HUES64 (cell line): ENCODE data around the gene SOAT1.

Experiments used
- H3K27ac ChIP-seq: 2 replicates; pipeline ENCODE4 v1.7.0; 2013; ENCODE audit warnings: low read depth, low read length, inconsistent platforms
- H3K27me3 ChIP-seq: 2 replicates; pipeline ENCODE4 v1.6.1; 2013; ENCODE audit warnings: mild to moderate bottlenecking, low read length; ENCODE audit not compliant: insufficient read depth
- H3K36me3 ChIP-seq: 2 replicates; pipeline ENCODE4 v1.6.1; 2013; ENCODE audit warnings: mild to moderate bottlenecking, low read length; ENCODE audit not compliant: insufficient read depth
- H3K4me1 ChIP-seq: 2 replicates; pipeline ENCODE4 v1.6.1; 2013; ENCODE audit warnings: mild to moderate bottlenecking, low read length, moderate library complexity; ENCODE audit not compliant: insufficient read depth
- H3K4me3 ChIP-seq: 2 replicates; pipeline ENCODE4 v1.5.1; 2013; ENCODE audit warnings: mild to moderate bottlenecking, low read length, moderate library complexity
- H3K9ac ChIP-seq: 2 replicates; pipeline ENCODE4 v1.6.1; 2013; ENCODE audit warnings: mild to moderate bottlenecking, low read depth, low read length
- H3K9me3 ChIP-seq: 2 replicates; pipeline ENCODE4 v1.6.1; 2013; ENCODE audit warnings: low read depth, low read length; ENCODE audit not compliant: insufficient read depth
- WGBS: fragments of 150-250, 120-280 bp; methylation state at CpG from one replicate; pipeline ENCODE4 v1.1.7; 2013; ENCODE audit warnings: missing lambda C conversion rate; 5-methylcytosine and 5-hydroxymethylcytosine counted together

The SOAT1 gene

DNA sequence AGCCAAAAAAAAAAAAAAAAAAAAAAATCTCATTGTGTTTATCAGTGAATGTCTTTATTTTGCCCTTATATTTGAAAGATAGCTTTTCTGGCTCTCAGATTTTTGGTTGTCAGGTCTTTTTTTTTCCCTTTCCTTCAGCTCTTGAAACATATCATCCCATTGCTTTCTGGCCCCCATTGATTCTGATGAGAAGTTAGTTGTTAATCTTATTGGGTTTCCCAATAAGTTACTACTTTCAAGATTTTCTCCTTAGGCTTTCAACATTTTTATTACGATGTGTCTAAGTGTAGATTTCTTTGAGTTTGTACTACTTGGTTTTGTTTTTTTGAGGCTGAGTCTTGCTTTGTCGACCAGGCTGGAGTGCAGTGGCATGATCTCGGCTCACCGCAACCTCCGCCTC lies 14.7 kb upstream of the SOAT1 start:
- no peak overlapping the region for H3K9ac ChIP-seq
- 95% methylated on average over 5 of the region's 5 CpGs for WGBS
- H3K4me1 ChIP-seq = no peaks in the 10 kb centered on the region
- no peaks in the 10 kb centered on the region; the same call in 1 of the 2 replicates for H3K9me3 ChIP-seq
- H3K27ac ChIP-seq = no peak overlapping the region
- H3K36me3 ChIP-seq = no peaks in the 10 kb centered on the region
- no peak overlapping the region for H3K4me3 ChIP-seq
- H3K27me3 ChIP-seq = no peaks in the 10 kb centered on the region

DNA sequence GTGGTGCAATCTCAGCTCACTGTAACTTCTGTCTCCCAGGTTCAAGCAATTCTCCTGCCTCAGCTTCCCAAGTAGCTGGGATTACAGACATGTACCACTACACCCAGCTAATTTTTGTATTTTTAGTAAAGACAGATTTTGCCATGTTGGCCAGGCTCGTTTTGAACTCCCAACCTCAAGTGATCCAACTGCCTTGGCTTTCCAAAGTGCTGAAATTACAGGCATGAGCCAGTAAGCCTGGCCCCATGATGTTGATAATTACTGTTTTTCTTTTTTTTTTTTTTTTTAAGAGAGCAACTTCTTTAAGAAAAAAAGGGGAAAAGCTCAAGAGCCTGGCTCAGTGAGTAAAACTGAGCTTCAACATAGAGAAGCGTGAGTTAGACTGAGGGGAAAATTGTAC lies 9.6 kb upstream of the SOAT1 start:
- H3K27me3 ChIP-seq = no peaks in the 10 kb centered on the region; the same call in 1 of the 2 replicates
- H3K36me3 ChIP-seq = no peaks in the 10 kb centered on the region
- no peaks in the 10 kb centered on the region for H3K4me1 ChIP-seq
- H3K9me3 ChIP-seq = no peaks in the 10 kb centered on the region
- no peak overlapping the region for H3K4me3 ChIP-seq
- H3K9ac ChIP-seq = no peak overlapping the region
- H3K27ac ChIP-seq = no peak overlapping the region
- 92% methylated on average over 2 of the region's 2 CpGs for WGBS

DNA sequence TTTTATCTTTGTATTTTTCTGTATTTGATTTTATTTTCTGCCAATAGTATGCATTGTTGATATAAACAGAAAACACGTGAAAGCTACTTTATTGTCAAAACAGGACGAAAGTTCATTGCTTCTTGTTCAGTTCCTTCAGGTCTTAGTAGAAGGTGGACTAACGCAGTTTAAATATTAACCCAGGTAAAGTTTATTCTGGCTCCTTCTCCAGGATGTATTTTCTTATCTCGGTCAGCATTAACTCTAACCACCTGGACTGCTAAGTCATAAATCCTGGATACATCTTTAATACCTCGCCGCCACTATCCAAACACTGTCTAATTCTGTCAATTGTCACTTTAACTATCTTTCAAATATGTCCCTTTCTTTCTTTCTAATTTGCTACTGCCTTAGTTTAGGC lies 5.7 kb upstream of the SOAT1 start:
- H3K4me1 ChIP-seq = no peaks in the 10 kb centered on the region
- peaks cover 17% of the 10 kb centered on the region for H3K27me3 ChIP-seq
- H3K9ac ChIP-seq = no peak overlapping the region
- H3K27ac ChIP-seq = no peak overlapping the region
- no peaks in the 10 kb centered on the region for H3K36me3 ChIP-seq
- WGBS = 93% methylated on average over 6 of the region's 6 CpGs
- H3K9me3 ChIP-seq = no peaks in the 10 kb centered on the region
- H3K4me3 ChIP-seq = no peak overlapping the region

DNA sequence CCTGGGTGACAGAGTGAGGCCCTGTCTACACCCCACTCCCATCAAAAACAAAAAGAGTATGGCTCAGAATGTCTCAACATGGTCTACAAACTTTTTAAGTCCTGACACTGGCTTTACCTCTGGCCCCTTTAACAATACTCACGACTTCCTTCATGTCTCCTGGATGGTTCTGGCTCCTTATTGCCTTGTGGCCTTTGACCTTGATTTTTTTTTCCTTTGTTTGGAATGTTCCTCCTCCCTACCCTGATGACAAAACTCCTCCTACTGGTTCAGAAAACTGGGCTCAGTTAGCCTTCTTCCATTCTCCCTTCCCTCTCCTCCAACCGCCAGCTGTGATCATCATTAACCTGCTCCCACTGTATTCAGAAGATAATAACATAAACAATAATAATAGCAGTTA lies 4.6 kb upstream of the SOAT1 start:
- no peak overlapping the region for H3K4me3 ChIP-seq
- WGBS = 71% methylated on average over 2 of the region's 2 CpGs
- H3K27ac ChIP-seq = no peak overlapping the region

DNA sequence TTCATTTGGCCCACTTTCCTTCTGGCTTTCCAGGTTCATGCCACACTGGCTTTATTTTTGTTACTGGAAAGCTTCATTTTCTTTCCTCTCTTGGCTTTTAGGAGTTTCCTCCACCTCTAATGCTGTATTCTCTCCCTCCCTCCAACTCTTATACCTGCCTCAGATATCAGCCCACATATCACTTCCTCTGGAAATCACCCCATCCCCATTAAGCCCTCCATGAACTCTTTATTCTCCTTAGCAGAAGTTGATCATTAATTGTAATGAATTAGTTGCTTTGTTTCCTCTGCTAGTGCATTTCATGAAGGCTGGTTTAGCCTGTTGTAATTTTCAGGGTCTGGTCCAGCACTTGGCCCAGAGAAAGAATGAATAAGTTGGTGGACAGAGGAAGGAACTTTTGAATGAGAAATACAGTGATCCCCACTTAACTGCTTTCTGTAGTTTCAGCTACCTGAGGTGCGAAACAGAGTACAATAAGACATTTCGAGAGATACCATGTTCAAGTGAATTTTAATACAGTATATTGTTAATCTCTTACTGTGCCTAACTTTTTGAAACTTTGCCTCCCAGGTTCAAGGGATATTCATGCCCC lies 1.7 kb downstream of the SOAT1 start:
- Histone ChIP-seq H3K4me3 (peak overlapping the region; percentile 73; the same call in 1 of the 2 replicates), H3K27ac (no peak overlapping the region), H3K27me3 (peaks cover 83% of the 10 kb centered on the region), H3K9ac (no peak overlapping the region), H3K9me3 (no peaks in the 10 kb centered on the region), H3K4me1 (peaks cover 19% of the 10 kb centered on the region; the same call in 1 of the 2 replicates), H3K36me3 (no peaks in the 10 kb centered on the region)
- WGBS = 75% methylated on average over 2 of the region's 2 CpGs

More for the DNA sequence above, 4.6 kb upstream of the SOAT1 start:
- no peak overlapping the region for H3K9ac ChIP-seq
- H3K36me3 ChIP-seq = no peaks in the 10 kb centered on the region
- peaks cover 25% of the 10 kb centered on the region for H3K27me3 ChIP-seq
- no peaks in the 10 kb centered on the region for H3K9me3 ChIP-seq
- 0 out of 2 replicates have a peak, but pooled peaks cover under 1% of the 10 kb centered on the region for H3K4me1 ChIP-seq

DNA sequence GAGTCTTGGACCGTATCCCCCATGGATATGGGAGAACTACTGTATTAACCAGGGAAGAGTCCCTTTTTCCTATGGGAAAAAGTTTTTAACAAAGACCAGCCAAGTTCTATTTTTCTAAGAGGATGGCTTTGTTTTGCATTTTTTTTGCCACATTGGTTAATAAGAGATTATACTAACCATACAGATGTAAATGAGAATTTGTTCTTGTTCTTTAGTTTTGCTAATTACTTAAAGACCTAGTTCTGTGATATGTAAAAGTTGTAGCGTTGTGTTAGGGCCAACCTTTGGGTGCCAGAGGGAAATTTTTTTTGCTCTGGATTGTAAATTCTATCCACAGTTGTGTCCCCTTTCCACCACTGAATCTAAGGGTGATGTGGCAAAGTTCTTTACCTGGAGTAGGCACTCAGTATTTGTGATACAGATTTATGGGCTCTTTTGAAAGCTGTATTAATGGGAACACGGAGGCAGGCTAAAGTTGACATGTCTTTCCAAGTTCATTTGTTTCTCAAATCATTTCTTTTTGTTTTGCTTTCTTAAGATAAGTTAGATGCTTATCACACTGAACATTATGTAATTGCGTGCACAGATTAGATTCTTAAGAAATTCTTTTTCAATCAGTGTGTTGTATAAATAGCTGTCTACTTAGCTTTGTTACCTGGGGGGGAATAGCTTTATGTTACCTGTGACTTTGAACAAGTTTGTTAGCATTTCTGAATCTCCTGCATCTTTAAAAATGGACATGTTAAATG lies 2.9 kb downstream of the SOAT1 start:
- Histone ChIP-seq H3K36me3 (no peaks in the 10 kb centered on the region), H3K4me1 (peaks cover 19% of the 10 kb centered on the region; the same call in 1 of the 2 replicates), H3K27me3 (peaks cover 87% of the 10 kb centered on the region), H3K4me3 (no peak overlapping the region), H3K27ac (peak overlapping the region; percentile 74; the same call in 1 of the 2 replicates), H3K9ac (no peak overlapping the region), H3K9me3 (no peaks in the 10 kb centered on the region)
- WGBS = 30% methylated on average over 4 of the region's 4 CpGs

DNA sequence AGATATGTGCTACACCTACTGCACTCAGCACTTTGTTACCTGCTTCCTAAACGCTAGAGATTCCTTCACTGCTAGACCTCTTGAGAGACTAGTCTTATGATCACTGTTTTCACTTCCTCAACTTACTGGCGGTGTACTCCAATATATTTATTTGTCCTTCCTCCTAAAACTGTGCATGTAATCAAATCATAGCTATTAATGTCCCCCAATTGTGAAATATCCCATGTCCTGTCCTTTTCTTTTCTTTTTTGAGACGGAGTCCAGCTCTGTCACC lies 3.4 kb downstream of the SOAT1 start:
- no peak overlapping the region for H3K9ac ChIP-seq
- no peaks in the 10 kb centered on the region for H3K36me3 ChIP-seq
- H3K4me1 ChIP-seq = peaks cover 19% of the 10 kb centered on the region; the same call in 1 of the 2 replicates
- no peak overlapping the region for H3K27ac ChIP-seq
- H3K9me3 ChIP-seq = no peaks in the 10 kb centered on the region
- WGBS = 78% methylated on average over 3 of the region's 3 CpGs
- H3K27me3 ChIP-seq = peaks cover 87% of the 10 kb centered on the region
- no peak overlapping the region for H3K4me3 ChIP-seq

DNA sequence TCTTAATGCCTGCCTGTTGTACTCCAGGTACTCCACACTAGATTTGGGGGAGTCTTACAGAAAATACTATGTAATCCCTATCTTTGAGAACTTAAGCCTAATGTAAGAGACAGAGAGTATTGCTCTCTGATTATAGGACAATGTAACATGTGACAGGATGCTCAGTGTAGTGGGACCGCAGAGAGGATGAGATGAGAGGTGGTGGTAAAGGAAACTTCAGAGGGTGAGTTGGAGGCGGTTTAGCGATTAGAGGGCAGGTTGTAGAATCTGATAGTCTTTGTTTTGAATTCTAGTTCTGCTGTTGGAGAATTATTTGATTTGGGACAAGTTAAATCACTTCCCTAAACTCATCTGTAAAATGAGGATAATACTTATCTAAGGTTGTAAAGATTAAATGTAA lies 5.4 kb downstream of the SOAT1 start:
- no peaks in the 10 kb centered on the region for H3K9me3 ChIP-seq
- no peak overlapping the region for H3K9ac ChIP-seq
- H3K36me3 ChIP-seq = no peaks in the 10 kb centered on the region
- no peak overlapping the region for H3K4me3 ChIP-seq
- 63% methylated on average over 3 of the region's 3 CpGs for WGBS
- H3K27ac ChIP-seq = no peak overlapping the region
- peaks cover 72% of the 10 kb centered on the region for H3K27me3 ChIP-seq
- peaks cover 19% of the 10 kb centered on the region; the same call in 1 of the 2 replicates for H3K4me1 ChIP-seq

DNA sequence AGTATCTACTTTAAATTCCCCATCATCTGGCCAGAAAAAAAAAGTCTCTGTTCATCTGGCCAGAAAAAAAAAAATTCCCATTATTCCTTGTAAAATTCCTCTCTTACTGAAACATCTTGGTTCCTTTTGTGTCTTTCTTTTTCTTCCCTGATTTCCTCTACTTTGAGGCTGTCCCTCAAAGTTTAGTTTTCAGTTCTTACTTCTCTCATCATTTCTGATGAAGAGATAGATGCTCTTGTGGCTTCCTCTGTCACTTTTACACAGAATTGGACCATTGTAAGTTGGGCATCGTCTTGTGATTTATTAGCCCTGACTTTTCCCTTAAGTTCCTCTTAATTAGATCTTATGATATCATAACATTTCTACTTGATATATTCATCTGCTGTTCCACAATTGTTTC lies 6.5 kb downstream of the SOAT1 start:
- no peak overlapping the region for H3K4me3 ChIP-seq
- no peak overlapping the region for H3K9ac ChIP-seq
- H3K27ac ChIP-seq = no peak overlapping the region
- 100% methylated on average over 1 of the region's 1 CpG for WGBS
- no peaks in the 10 kb centered on the region for H3K36me3 ChIP-seq
- H3K9me3 ChIP-seq = no peaks in the 10 kb centered on the region
- peaks cover 61% of the 10 kb centered on the region for H3K27me3 ChIP-seq
- peaks cover 12% of the 10 kb centered on the region; the same call in 1 of the 2 replicates for H3K4me1 ChIP-seq

DNA sequence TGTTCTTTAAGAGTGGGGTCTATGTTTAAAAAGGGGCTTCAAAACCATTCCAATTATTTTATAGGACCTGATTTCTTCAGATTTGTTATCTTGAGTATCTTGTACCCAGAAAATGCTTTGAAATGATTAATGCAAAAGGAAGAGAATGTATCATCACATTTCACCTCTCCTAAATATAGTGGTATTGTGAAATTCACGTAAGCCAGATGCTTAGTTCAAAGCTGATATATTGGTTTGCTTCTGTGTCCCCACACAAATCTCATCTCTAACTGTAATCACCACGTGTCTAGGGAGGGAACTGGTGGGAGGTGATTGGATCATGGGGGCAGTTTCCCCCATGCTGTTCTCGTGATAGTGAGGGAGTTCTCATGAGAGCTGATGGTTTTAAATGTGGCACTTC lies 8.5 kb downstream of the SOAT1 start:
- H3K9ac ChIP-seq = no peak overlapping the region
- 0 out of 2 replicates have a peak, but pooled peaks cover 1% of the 10 kb centered on the region for H3K36me3 ChIP-seq
- H3K4me3 ChIP-seq = no peak overlapping the region
- peaks cover 41% of the 10 kb centered on the region for H3K27me3 ChIP-seq
- no peaks in the 10 kb centered on the region for H3K4me1 ChIP-seq
- WGBS = 67% methylated on average over 2 of the region's 3 CpGs
- H3K27ac ChIP-seq = no peak overlapping the region
- H3K9me3 ChIP-seq = no peaks in the 10 kb centered on the region

DNA sequence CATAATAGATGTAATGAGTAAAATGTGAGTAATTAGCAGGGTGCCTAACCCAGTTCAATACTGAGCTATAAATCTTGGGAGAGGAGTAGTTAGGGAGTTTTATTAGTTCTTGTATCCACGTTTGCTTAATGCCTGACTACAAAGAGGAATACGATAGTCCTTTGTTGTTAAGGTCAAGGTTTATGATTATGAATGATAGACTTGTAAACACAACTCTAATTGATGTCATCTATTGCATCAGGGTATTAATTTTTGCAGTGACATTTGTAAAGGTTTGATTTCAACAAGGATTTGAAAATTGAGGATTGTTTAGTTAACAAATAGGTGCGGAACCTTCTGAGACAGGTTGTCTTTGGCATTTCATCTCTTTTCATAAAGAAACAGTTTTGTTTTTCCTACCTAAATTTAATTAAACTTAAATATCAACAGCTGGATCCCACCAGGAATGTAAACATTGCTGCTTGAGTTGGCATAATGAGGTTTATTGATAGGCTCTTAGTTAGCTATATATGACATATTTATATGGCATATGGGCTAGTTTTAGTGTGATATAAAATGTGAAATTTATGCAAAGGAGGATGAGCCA lies 9.7 kb downstream of the SOAT1 start:
- H3K27me3 ChIP-seq = peaks cover 29% of the 10 kb centered on the region
- 0 out of 2 replicates have a peak, but pooled peaks cover 4% of the 10 kb centered on the region for H3K36me3 ChIP-seq
- 90% methylated on average over 3 of the region's 3 CpGs for WGBS
- H3K4me3 ChIP-seq = no peak overlapping the region
- no peaks in the 10 kb centered on the region for H3K9me3 ChIP-seq
- no peaks in the 10 kb centered on the region for H3K4me1 ChIP-seq
- H3K27ac ChIP-seq = no peak overlapping the region
- no peak overlapping the region for H3K9ac ChIP-seq
